Sigmoid colon (tissue), 7 donors: ENCODE data around the gene ATPAF1. TPM values are rescaled to one million over a fixed set of nuclear protein-coding genes. Genes with fewer than 3 reads are reported as not detected.
A peak's percentile ranks its signal among the peaks of the same experiment; 100 is the strongest.

Source experiments
- DNase-seq: peaks from one replicate; pipeline ENCODE4 v3.0.0-alpha.2; 2019
- H3K27ac ChIP-seq, 4 donors: fragments of 200-600 bp; sonication (generic); one replicate each; pipeline ENCODE4 v1.5.1; 2016 to 2019; ENCODE audit warnings: mild to moderate bottlenecking in 1 of 4
- H3K27me3 ChIP-seq, 3 donors: fragments of 200-600 bp; sonication (generic); one replicate each; pipeline ENCODE4 v1.5.1; 2019; ENCODE audit warnings: mild to moderate bottlenecking in 1 of 3
- H3K36me3 ChIP-seq, 4 donors: fragments of 200-600 bp; sonication (generic); one replicate each; pipeline ENCODE4 v1.5.1; 2016 to 2019
- H3K4me1 ChIP-seq, 4 donors: fragments of 200-600 bp; sonication (generic); one replicate each; pipeline ENCODE4 v1.5.1; 2017 to 2019
- H3K4me3 ChIP-seq, 4 donors: fragments of 200-600 bp; sonication (generic); one replicate each; pipeline ENCODE4 v1.5.1; 2017 to 2019; ENCODE audit warnings: mild to moderate bottlenecking in 2 of 4, moderate library complexity in 1 of 4
- H3K9me3 ChIP-seq, 4 donors: fragments of 200-600 bp in 3 of 4; sonication (generic) in 3 of 4; one replicate each; pipeline versions ENCODE4 v1.5.1 to v1.6.1; 2013 to 2019
- CTCF ChIP-seq, 4 experiments: fragments of 450-650 bp in 3 of 4; fragments of 200-600 bp in 1 of 4; IDR thresholded peaks; one replicate each; pipeline ENCODE4 v1.5.1; 2016 to 2019; ENCODE audit warnings: antibody characterized with exemption in 4 of 4, mild to moderate bottlenecking in 3 of 4, moderate library complexity in 2 of 4
- EP300 ChIP-seq, 4 donors: sonication (generic); formaldehyde crosslinking; IDR thresholded peaks; one replicate each; pipeline ENCODE4 v1.6.1; 2017; ENCODE audit warnings: antibody characterized with exemption in 4 of 4
- POLR2A ChIP-seq, 2 donors: fragments of 450-650 bp; IDR thresholded peaks; one replicate each; pipeline ENCODE4 v1.6.1; 2016; ENCODE audit warnings: antibody characterized with exemption in 2 of 2, mild to moderate bottlenecking in 2 of 2, moderate library complexity in 2 of 2
- POLR2AphosphoS5 ChIP-seq, 4 donors: sonication (generic); formaldehyde crosslinking; IDR thresholded peaks; one replicate each; pipeline ENCODE4 v1.6.1; 2017; ENCODE audit warnings: antibody characterized with exemption in 4 of 4
- WGBS, 2 donors: extraction: QIAGEN DNeasy Blood & Tissue Kit; methylation state at CpG; one replicate each; pipeline ENCODE4 v1.1.7; 2013; 5-methylcytosine and 5-hydroxymethylcytosine counted together
- intact Hi-C: fragments of 100-400 bp; cut with DNase I; formaldehyde crosslinking; loops from one replicate; pipeline ENCODE4 v1.15.1; 2023
- polyA plus RNA-seq, 3 donors: library from polyadenylated mRNA; stranded (reverse); fragments of 200-250 nt; gene quantifications; one replicate each; pipeline ENCODE4 v1.2.3, GENCODE V29; 2013
- total RNA-seq, 4 donors: library from RNA; depleted of rRNA; stranded (reverse); fragments of >200 nt; gene quantifications; one replicate each; pipeline ENCODE4 v1.1.0, GENCODE V29; 2016
- donor health status: healthy with polysubstance abuse.
- donor health status: Bipolar disorder and iron deficiency.
- donor health status: healthy.

ATPAF1 gene
- total and polyA plus RNA-seq, 7 donors = 35.2 to 82.8 (median 61.0) TPM

DNA sequence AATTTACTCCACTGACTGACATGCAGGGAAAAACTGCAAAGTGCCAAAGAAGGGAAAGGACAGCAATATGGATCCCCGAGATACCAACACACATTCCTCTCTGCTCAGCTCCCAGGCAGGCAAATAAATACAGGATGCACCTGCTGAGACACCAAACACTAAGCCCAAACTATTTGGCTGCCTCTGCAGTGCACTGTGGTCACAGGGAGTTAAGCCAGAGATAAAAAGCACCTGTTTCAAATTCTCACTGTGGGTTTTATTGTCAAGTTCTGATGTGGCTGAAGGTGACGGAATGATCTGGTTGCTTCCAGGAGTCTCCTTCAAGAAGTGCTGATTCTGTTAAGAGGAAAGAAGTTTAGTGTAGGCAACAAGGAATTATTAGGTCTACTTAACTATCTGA lies 21.2 kb upstream of the ATPAF1 start:
- H3K36me3 ChIP-seq = peaks cover 0 to 63% (median 25%) of the 10 kb centered on the region in 4 donors
- intact Hi-C loops = no loop called here
- DNase-seq = no peak
- no peak overlapping the region for H3K4me3 ChIP-seq
- H3K4me1 ChIP-seq = peaks cover 0 to 50% (median 37%) of the 10 kb centered on the region in 4 donors
- no peaks in the 10 kb centered on the region for H3K27me3 ChIP-seq
- H3K9me3 ChIP-seq = no peaks in the 10 kb centered on the region
- TF ChIP-seq EP300 (IDR thresholded peaks at IDR 0.05) = no peak
- TF ChIP-seq POLR2AphosphoS5 (IDR thresholded peaks at IDR 0.05) = no peak
- TF ChIP-seq CTCF (IDR thresholded peaks at IDR 0.05) = no peak
- no peak for TF ChIP-seq POLR2A (IDR thresholded peaks at IDR 0.05)
- WGBS, 2 donors = 39 to 56% methylated on average over 2 of the region's 2 CpGs
- H3K27ac ChIP-seq = no peak overlapping the region

- H3K27ac ChIP-seq = peak overlapping the region in 3 of 4 donors; percentile 49 to 65 (median 64)
- H3K4me1 ChIP-seq = peaks cover 0 to 44% (median 32%) of the 10 kb centered on the region in 4 donors
- 59 to 69% methylated on average over 9 of the region's 9 CpGs for WGBS, 2 donors
- no peaks in the 10 kb centered on the region for H3K9me3 ChIP-seq
- intact Hi-C loops = loop anchor here (2.0 kb wide), 1 partner anchor 19 kb away; the partner anchor contains the start of gene ATPAF1
- H3K36me3 ChIP-seq = peaks cover 9 to 77% (median 35%) of the 10 kb centered on the region in 4 donors
- no peak for DNase-seq
- H3K4me3 ChIP-seq = no peak overlapping the region
- no peaks in the 10 kb centered on the region for H3K27me3 ChIP-seq
- no peak for TF ChIP-seq EP300 (IDR thresholded peaks at IDR 0.05)
- no peak for TF ChIP-seq POLR2AphosphoS5 (IDR thresholded peaks at IDR 0.05)
- no peak for TF ChIP-seq POLR2A (IDR thresholded peaks at IDR 0.05)
- TF ChIP-seq CTCF (IDR thresholded peaks at IDR 0.05) = no peak
These were observed 19.9 kb upstream of the ATPAF1 start for GRCh38 chr1:46687921-46688509.

- H3K4me3 ChIP-seq = no peak overlapping the region
- peaks cover 9 to 85% (median 41%) of the 10 kb centered on the region in 4 donors for H3K36me3 ChIP-seq
- 16 to 43% methylated on average over 2 of the region's 2 CpGs for WGBS, 2 donors
- H3K27ac ChIP-seq = peak overlapping the region; percentile 2 to 65 (median 56)
- peak; percentile 92 for DNase-seq
- intact Hi-C loops = loop anchor here (2.0 kb wide), 1 partner anchor 18 kb away; the partner anchor contains the start of gene ATPAF1
- peaks cover 0 to 35% (median 23%) of the 10 kb centered on the region in 4 donors for H3K4me1 ChIP-seq
- no peaks in the 10 kb centered on the region for H3K27me3 ChIP-seq
- peak; percentile 6 to 48 (median 10) for TF ChIP-seq POLR2AphosphoS5 (IDR thresholded peaks at IDR 0.05)
- no peak for TF ChIP-seq EP300 (IDR thresholded peaks at IDR 0.05)
- no peak for TF ChIP-seq POLR2A (IDR thresholded peaks at IDR 0.05)
- TF ChIP-seq CTCF (IDR thresholded peaks at IDR 0.05) = no peak
- H3K9me3 ChIP-seq = no peaks in the 10 kb centered on the region
These were observed 19.0 kb upstream of the ATPAF1 start for GRCh38 chr1:46687093-46687659.

DNA sequence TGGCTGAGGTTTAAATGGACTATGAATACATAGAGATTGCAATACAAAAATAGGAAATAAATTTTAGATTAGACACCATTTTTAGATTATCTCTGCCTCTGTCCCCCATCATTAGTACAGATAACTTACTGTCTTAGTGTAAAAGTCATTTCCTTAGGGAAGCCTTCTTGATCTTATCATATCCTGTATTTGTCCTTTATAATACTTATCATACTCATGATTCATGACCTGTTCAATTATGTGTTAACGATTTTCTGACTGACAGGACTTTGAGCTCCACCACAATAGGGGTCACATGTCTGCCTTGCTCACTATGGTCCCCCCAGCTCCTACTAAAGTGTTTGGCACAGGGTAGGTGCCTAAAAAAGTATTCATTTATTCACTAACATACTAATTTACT lies 18.1 kb upstream of the ATPAF1 start:
- DNase-seq = no peak
- Histone ChIP-seq H3K27me3 (no peaks in the 10 kb centered on the region), H3K4me3 (no peak overlapping the region), H3K9me3 (no peaks in the 10 kb centered on the region), H3K4me1 (peaks cover 0 to 35% (median 16%) of the 10 kb centered on the region in 4 donors), H3K36me3 (peaks cover 9 to 88% (median 38%) of the 10 kb centered on the region in 4 donors), H3K27ac (peak overlapping the region in 1 of 4 donors; percentile 64)
- intact Hi-C loops = loop anchor here (2.0 kb wide), 1 partner anchor 17 kb away; the partner anchor contains the start of gene ATPAF1
- WGBS, 2 donors = 12 to 27% methylated on average over 1 of the region's 1 CpG
- no peak for TF ChIP-seq EP300 (IDR thresholded peaks at IDR 0.05)
- TF ChIP-seq CTCF (IDR thresholded peaks at IDR 0.05) = no peak
